Breast epithelium (tissue), 3 donors: ENCODE data around the gene ASCC3.

Experiments used
- POLR2AphosphoS5 ChIP-seq, 3 donors: sonication (generic); formaldehyde crosslinking; IDR thresholded peaks; one replicate each; pipeline ENCODE4 v1.6.1; 2017; ENCODE audit warnings: antibody characterized with exemption in 3 of 3
- TF ChIP-seq, protein P1 (sequence below), 3 donors: fragments of 450-650 bp; IDR thresholded peaks; one replicate each; pipeline ENCODE4 v1.5.1; 2016 to 2017; ENCODE audit warnings: antibody characterized with exemption in 3 of 3, mild to moderate bottlenecking in 3 of 3, moderate library complexity in 3 of 3

DNA sequence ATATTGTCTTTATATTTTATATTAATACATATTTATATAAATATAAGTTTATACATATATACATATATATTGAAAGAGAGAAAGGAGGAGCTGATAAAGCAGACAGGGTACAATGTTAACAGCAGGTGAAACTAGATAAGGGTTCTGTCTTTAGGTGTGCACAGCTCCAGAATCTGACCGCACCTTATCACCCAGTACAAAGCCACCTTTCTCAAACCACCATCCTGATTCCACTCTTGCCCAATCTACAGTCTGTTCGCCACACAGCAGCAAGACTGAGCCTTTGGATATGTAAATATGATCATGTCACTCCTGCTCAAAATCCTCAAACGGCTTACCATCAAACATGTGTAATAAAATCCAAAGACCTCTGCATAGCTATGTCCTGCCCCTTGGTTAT is 34.7 kb upstream of the ASCC3 start:
- TF ChIP-seq, protein P1, sequence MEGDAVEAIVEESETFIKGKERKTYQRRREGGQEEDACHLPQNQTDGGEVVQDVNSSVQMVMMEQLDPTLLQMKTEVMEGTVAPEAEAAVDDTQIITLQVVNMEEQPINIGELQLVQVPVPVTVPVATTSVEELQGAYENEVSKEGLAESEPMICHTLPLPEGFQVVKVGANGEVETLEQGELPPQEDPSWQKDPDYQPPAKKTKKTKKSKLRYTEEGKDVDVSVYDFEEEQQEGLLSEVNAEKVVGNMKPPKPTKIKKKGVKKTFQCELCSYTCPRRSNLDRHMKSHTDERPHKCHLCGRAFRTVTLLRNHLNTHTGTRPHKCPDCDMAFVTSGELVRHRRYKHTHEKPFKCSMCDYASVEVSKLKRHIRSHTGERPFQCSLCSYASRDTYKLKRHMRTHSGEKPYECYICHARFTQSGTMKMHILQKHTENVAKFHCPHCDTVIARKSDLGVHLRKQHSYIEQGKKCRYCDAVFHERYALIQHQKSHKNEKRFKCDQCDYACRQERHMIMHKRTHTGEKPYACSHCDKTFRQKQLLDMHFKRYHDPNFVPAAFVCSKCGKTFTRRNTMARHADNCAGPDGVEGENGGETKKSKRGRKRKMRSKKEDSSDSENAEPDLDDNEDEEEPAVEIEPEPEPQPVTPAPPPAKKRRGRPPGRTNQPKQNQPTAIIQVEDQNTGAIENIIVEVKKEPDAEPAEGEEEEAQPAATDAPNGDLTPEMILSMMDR (IDR thresholded peaks at IDR 0.05): no peak
- no peak for TF ChIP-seq POLR2AphosphoS5 (IDR thresholded peaks at IDR 0.05)
